H1 (cell line): Measurements from ENCODE around the gene RNF220. TPM values are rescaled to one million over a fixed set of nuclear protein-coding genes. Genes with fewer than 3 reads are reported as not detected.

Experiments
- CTCF ChIA-PET: fragments of 300-600 bp; sonication (Branson Sonifier 250); formaldehyde crosslinking; loops from one replicate; lab custom pipeline; 2021; ENCODE audit not compliant: partially characterized antibody; lab: Charles Lee
- POLR2A ChIA-PET: fragments of 300-600 bp; sonication (Branson Sonifier 250); formaldehyde crosslinking; loops from one replicate; lab custom pipeline; 2021; ENCODE audit warnings: inconsistent platforms; ENCODE audit not compliant: partially characterized antibody; lab: Charles Lee
- DNase-seq, 2 experiments: peaks; one replicate each; pipeline versions ENCODE4 v3.0.0 to v3.0.0-alpha.2; 2010 to 2022; ENCODE audit warnings: low spot score in 2 of 2, low read depth in 1 of 2, mixed read lengths in 1 of 2
- FAIRE-seq: peaks from 2 replicates; lab custom pipeline; 2011; peaks lifted over from hg19 to GRCh38; lab: Jason Lieb, UNC
- H2AFZ ChIP-seq: 2 replicates; pipeline ENCODE4 v1.8.1; 2012; ENCODE audit warnings: low read length, inconsistent platforms
- H2AK5ac ChIP-seq: 2 replicates; pipeline ENCODE4 v1.6.1; 2013; ENCODE audit warnings: low read depth, low read length
- H2BK120ac ChIP-seq: replicated peaks from 2 replicates; pipeline ENCODE3; 2013; ENCODE audit warnings: low read depth, low read length, inconsistent platforms
- H2BK12ac ChIP-seq: 2 replicates; pipeline ENCODE4 v1.6.1; 2013; ENCODE audit warnings: low read depth, low read length
- H2BK15ac ChIP-seq: 2 replicates; pipeline ENCODE4 v1.6.1; 2013; ENCODE audit warnings: low read length
- H2BK20ac ChIP-seq: 2 replicates; pipeline ENCODE4 v1.6.1; 2013; ENCODE audit warnings: low read length
- H2BK5ac ChIP-seq: 2 replicates; pipeline ENCODE4 v1.6.1; 2013; ENCODE audit warnings: low read depth, low read length
- H3K14ac ChIP-seq: 2 replicates; pipeline ENCODE4 v1.6.1; 2013; ENCODE audit warnings: inconsistent platforms; ENCODE audit not compliant: insufficient read length
- H3K18ac ChIP-seq: 2 replicates; pipeline ENCODE4 v1.6.1; 2013; ENCODE audit warnings: low read length; ENCODE audit errors: extremely low read depth
- H3K23ac ChIP-seq: 2 replicates; pipeline ENCODE4 v1.6.1; 2013; ENCODE audit warnings: inconsistent platforms; ENCODE audit not compliant: insufficient read length
- H3K23me2 ChIP-seq: 2 replicates; pipeline ENCODE4 v1.6.1; 2013; ENCODE audit warnings: low read depth, low read length
- H3K27ac ChIP-seq: 2 replicates; pipeline ENCODE4 v1.6.1; 2011; ENCODE audit warnings: low read depth, low read length, inconsistent platforms
- H3K27me3 ChIP-seq, 4 experiments: replicated peaks in 1 of 4; 1 replicate in 1 of 4; 2 replicates in 3 of 4; pipeline versions ENCODE4 v1.6.1 to v1.8.1; 2011 to 2013; ENCODE audit warnings: low read length in 3 of 4, mild to moderate bottlenecking in 3 of 4, inconsistent platforms in 2 of 4, mixed read lengths in 2 of 4, moderate library complexity in 1 of 4; ENCODE audit not compliant: control insufficient read depth in 3 of 4, insufficient read depth in 3 of 4; ENCODE audit errors: extremely low read depth in 1 of 4
- H3K36me3 ChIP-seq, 4 experiments: 2 replicates each; pipeline versions ENCODE4 v1.6.1 to v1.8.1; 2011 to 2013; ENCODE audit warnings: mild to moderate bottlenecking in 4 of 4, low read length in 3 of 4, moderate library complexity in 2 of 4, control low read depth in 1 of 4, inconsistent platforms in 1 of 4; ENCODE audit not compliant: insufficient read depth in 4 of 4, control insufficient read depth in 2 of 4
- H3K4ac ChIP-seq: replicated peaks from 2 replicates; pipeline ENCODE3; 2013; ENCODE audit warnings: low read length, low read depth, mixed read lengths, inconsistent platforms; ENCODE audit not compliant: insufficient read length
- H3K4me1 ChIP-seq, 4 experiments: replicated peaks in 1 of 4; 1 replicate in 1 of 4; 2 replicates in 3 of 4; pipeline versions ENCODE4 v1.6.1 to v1.8.1; 2011 to 2013; ENCODE audit warnings: low read length in 3 of 4, inconsistent platforms in 2 of 4, mixed read lengths in 1 of 4; ENCODE audit not compliant: insufficient read depth in 4 of 4, control insufficient read depth in 3 of 4
- H3K4me2 ChIP-seq, 2 experiments: 2 replicates each; pipeline versions ENCODE4 v1.6.1 to v1.8.1; 2011 to 2013; ENCODE audit warnings: low read depth in 2 of 2, low read length in 2 of 2, control low read depth in 1 of 2, inconsistent platforms in 1 of 2, mild to moderate bottlenecking in 1 of 2; ENCODE audit not compliant: insufficient read depth in 1 of 2
- H3K4me3 ChIP-seq, 4 experiments: fragments of 200-600, 300-600 bp in 1 of 4; sonication (generic), shearing (Covaris generic), sonication (Bioruptor Twin) in 1 of 4; 2 replicates each; pipeline versions ENCODE4 v1.5.1 to v1.8.1; 2011 to 2016; ENCODE audit warnings: low read length in 4 of 4, low read depth in 3 of 4, control low read depth in 2 of 4, inconsistent platforms in 2 of 4, mild to moderate bottlenecking in 2 of 4, mixed read lengths in 1 of 4, moderate library complexity in 1 of 4; ENCODE audit not compliant: insufficient read depth in 2 of 4; ENCODE audit errors: extremely low read depth in 1 of 4
- H3K56ac ChIP-seq: replicated peaks from 2 replicates; pipeline ENCODE3; 2013; ENCODE audit warnings: low read depth, mild to moderate bottlenecking, mixed read lengths, low read length, inconsistent platforms; ENCODE audit not compliant: insufficient read length
- H3K79me1 ChIP-seq: 2 replicates; pipeline ENCODE4 v1.6.1; 2013; ENCODE audit warnings: low read depth, low read length, control low read depth
- H3K79me2 ChIP-seq, 2 experiments: 2 replicates each; pipeline versions ENCODE4 v1.6.1 to v1.8.1; 2012 to 2013; ENCODE audit warnings: low read length in 2 of 2, mild to moderate bottlenecking in 2 of 2, inconsistent platforms in 1 of 2; ENCODE audit not compliant: insufficient read depth in 2 of 2, control insufficient read depth in 1 of 2
- H3K9ac ChIP-seq, 4 experiments: replicated peaks in 1 of 4; 1 replicate in 1 of 4; 2 replicates in 3 of 4; pipeline versions ENCODE4 v1.6.1 to v1.8.1; 2011 to 2013; ENCODE audit warnings: low read depth in 3 of 4, low read length in 3 of 4, control low read depth in 2 of 4, mild to moderate bottlenecking in 2 of 4, moderate library complexity in 2 of 4, inconsistent platforms in 1 of 4; ENCODE audit errors: extremely low read depth in 1 of 4
- H3K9me3 ChIP-seq, 2 experiments: 2 replicates each; pipeline versions ENCODE4 v1.6.1 to v1.8.1; 2012 to 2013; ENCODE audit warnings: mild to moderate bottlenecking in 2 of 2, moderate library complexity in 2 of 2, control low read depth in 1 of 2, inconsistent platforms in 1 of 2, low read depth in 1 of 2, low read length in 1 of 2, mixed read lengths in 1 of 2; ENCODE audit not compliant: insufficient read depth in 2 of 2
- H4K20me1 ChIP-seq, 2 experiments: replicated peaks in 1 of 2; 2 replicates each; pipeline versions ENCODE3 to v1.8.1; 2011 to 2013; ENCODE audit warnings: inconsistent platforms in 2 of 2, low read length in 2 of 2, mild to moderate bottlenecking in 1 of 2; ENCODE audit not compliant: insufficient read depth in 2 of 2, control insufficient read depth in 1 of 2
- H4K5ac ChIP-seq: 2 replicates; pipeline ENCODE4 v1.6.1; 2013; ENCODE audit warnings: low read length, low read depth, mixed read lengths, inconsistent platforms; ENCODE audit not compliant: insufficient read length
- H4K8ac ChIP-seq: 2 replicates; pipeline ENCODE4 v1.8.0; 2013; ENCODE audit warnings: mild to moderate bottlenecking, moderate library complexity, low read length, inconsistent platforms; ENCODE audit not compliant: insufficient read depth; ENCODE audit errors: extremely low read depth
- H4K91ac ChIP-seq: replicated peaks from 2 replicates; pipeline ENCODE3; 2013; ENCODE audit warnings: low read length, mixed read lengths, inconsistent platforms; ENCODE audit not compliant: insufficient read length
- GABPA ChIP-seq: IDR thresholded peaks from 2 replicates; pipeline ENCODE4 v1.6.1; 2011; ENCODE audit warnings: mild to moderate bottlenecking, low read length, moderate library complexity, borderline replicate concordance; ENCODE audit not compliant: insufficient read depth
- GTF2F1 ChIP-seq: IDR thresholded peaks from 2 replicates; pipeline ENCODE4 v1.6.1; 2012; ENCODE audit warnings: low read depth, low read length, improper control_type of control experiment, borderline replicate concordance
- HDAC6 ChIP-seq: IDR thresholded peaks from one replicate; pipeline ENCODE4 v1.7.1; 2012; ENCODE audit warnings: low read depth, mild to moderate bottlenecking, inconsistent platforms, low read length, moderate library complexity
- POLR2A ChIP-seq, 2 experiments: IDR thresholded peaks; 1 replicate in 1 of 2; 2 replicates in 1 of 2; pipeline ENCODE4 v1.6.1; 2011; ENCODE audit warnings: low read depth in 2 of 2, low read length in 2 of 2, mild to moderate bottlenecking in 2 of 2; ENCODE audit errors: control extremely low read depth in 1 of 2
- RFX5 ChIP-seq: IDR thresholded peaks from 2 replicates; pipeline ENCODE4 v1.6.1; 2011; ENCODE audit warnings: low read depth, low read length, improper control_type of control experiment, borderline replicate concordance
- TBP ChIP-seq: IDR thresholded peaks from 2 replicates; pipeline ENCODE4 v1.6.1; 2011; ENCODE audit warnings: low read depth, low read length, improper control_type of control experiment
- TEAD4 ChIP-seq: IDR thresholded peaks from 2 replicates; pipeline ENCODE4 v1.6.1; 2012; ENCODE audit warnings: low read depth, low read length, inconsistent platforms, mixed read lengths
- polyA plus RNA-seq, 7 experiments: library from polyadenylated mRNA; depleted of rRNA in 3 of 7; stranded (reverse) in 5 of 7; unstranded in 2 of 7; fragments of >200 nt in 5 of 7; fragments of 200-250 nt in 2 of 7; gene quantifications; 1 replicate in 5 of 7; 2 replicates in 1 of 7; 4 replicates in 1 of 7; pipeline versions ENCODE4 v1.2.1 to v1.2.3, GENCODE V29; 2011 to 2013; ENCODE audit warnings: missing spikeins in 2 of 7, mixed read lengths in 2 of 7
- total RNA-seq: library from RNA; stranded (reverse); fragmentation: NEBNext Ultra II Directional; extraction: Animal tissue kit (Norgen Biotek cat#: 25700); gene quantifications from 2 replicates; pipeline ENCODE4 v1.2.1, GENCODE V29; 2021
- TF ChIP-seq, protein P1 (sequence below): IDR thresholded peaks from 2 replicates; pipeline ENCODE4 v1.6.1; 2012; ENCODE audit warnings: inconsistent platforms

The RNF220 gene
- total and polyA plus RNA-seq, 2 of the 8 experiments (the other 6 are each of a cell fraction or from before 2014, with no cell fraction given) = 123 to 160 TPM

DNA sequence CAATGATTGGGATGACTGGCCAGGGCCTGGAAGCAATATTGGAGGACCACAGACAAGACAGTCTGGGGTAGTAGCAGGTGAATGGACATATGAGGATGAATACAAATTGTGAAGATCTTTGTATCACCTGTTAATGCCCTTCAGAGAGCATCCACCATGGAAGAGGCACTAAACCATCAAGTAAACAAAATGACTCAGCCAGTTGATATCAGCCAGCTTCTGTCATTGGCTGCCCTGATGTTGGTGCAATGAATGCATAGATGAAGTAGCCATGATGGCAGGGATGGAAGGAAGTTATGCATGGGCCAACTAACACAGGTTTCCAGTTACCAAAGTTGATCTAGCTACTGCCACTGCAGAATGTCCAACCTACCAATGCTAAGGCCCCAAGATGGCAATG, 33.8 kb upstream of the RNF220 start:
- no peak overlapping the region for H3K4ac ChIP-seq
- H3K9me3 ChIP-seq = no peaks in the 10 kb centered on the region
- H3K79me2 ChIP-seq = no peaks in the 10 kb centered on the region
- no peak overlapping the region for H3K56ac ChIP-seq
- FAIRE-seq (no peak), DNase-seq (no peak)
- no peak overlapping the region for H3K4me3 ChIP-seq
- H2BK20ac ChIP-seq = no peak overlapping the region
- H3K4me2 ChIP-seq = no peak overlapping the region
- H3K9ac ChIP-seq = no peak overlapping the region
- CTCF ChIA-PET = interaction anchor here (0.6 to 2.4 kb wide), 5 partner anchors 13 to 282 kb away, joined by 3 to 11 read pairs (median 3); no protein-coding TSS in a partner anchor
- POLR2A ChIA-PET = interaction anchor here (0.8 to 1.0 kb wide), 2 partner anchors 18 to 37 kb away, joined by 3 read pairs; no protein-coding TSS in a partner anchor
- no peak overlapping the region for H4K8ac ChIP-seq
- H3K18ac ChIP-seq = no peak overlapping the region
- no peak overlapping the region for H3K23ac ChIP-seq
- H2BK15ac ChIP-seq = no peak overlapping the region
- H3K23me2 ChIP-seq = no peaks in the 10 kb centered on the region
- H3K79me1 ChIP-seq = no peaks in the 10 kb centered on the region
- H4K5ac ChIP-seq = no peak overlapping the region
- no peak overlapping the region for H2AK5ac ChIP-seq
- no peak overlapping the region for H2AFZ ChIP-seq
- H4K91ac ChIP-seq = no peak overlapping the region
- H3K36me3 ChIP-seq = no peaks in the 10 kb centered on the region
- peaks cover 0 to 7% (median 4%) of the 10 kb centered on the region in 4 experiments; a peak in 6 of 7 replicates for H3K4me1 ChIP-seq
- H2BK120ac ChIP-seq = no peak overlapping the region
- H3K27ac ChIP-seq = no peak overlapping the region
- H3K27me3 ChIP-seq = peaks cover 0 to 2% (median 0%) of the 10 kb centered on the region in 4 experiments; a peak in 2 of 7 replicates
- H2BK5ac ChIP-seq = no peak overlapping the region
- H3K14ac ChIP-seq = no peak overlapping the region
- H4K20me1 ChIP-seq = no peaks in the 10 kb centered on the region
- H2BK12ac ChIP-seq = no peak overlapping the region
- TF ChIP-seq TBP (no peak), RFX5 (no peak), TEAD4 (no peak), POLR2A (IDR thresholded peaks at IDR 0.05; ENCODE audit: control extremely low read depth in 1 of 2, low read depth in 2 of 2, low read length in 2 of 2) (no peak), GTF2F1 (no peak), GABPA (no peak), HDAC6 (no peak)
- TF ChIP-seq, protein P1, sequence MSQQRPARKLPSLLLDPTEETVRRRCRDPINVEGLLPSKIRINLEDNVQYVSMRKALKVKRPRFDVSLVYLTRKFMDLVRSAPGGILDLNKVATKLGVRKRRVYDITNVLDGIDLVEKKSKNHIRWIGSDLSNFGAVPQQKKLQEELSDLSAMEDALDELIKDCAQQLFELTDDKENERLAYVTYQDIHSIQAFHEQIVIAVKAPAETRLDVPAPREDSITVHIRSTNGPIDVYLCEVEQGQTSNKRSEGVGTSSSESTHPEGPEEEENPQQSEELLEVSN = no peak
